SK-N-MC (cell line): Measurements from ENCODE around the gene PAX2.

ENCODE experiments used
- FOXP2 ChIP-seq: optimal IDR thresholded peaks from 2 replicates; pipeline ENCODE3; 2011; ENCODE audit warnings: mild to moderate bottlenecking, moderate library complexity; ENCODE audit not compliant: insufficient read depth; ENCODE audit errors: extremely low read length, control extremely low read depth
- POLR2AphosphoS5 ChIP-seq: IDR thresholded peaks from 2 replicates; pipeline ENCODE4 v1.6.1; 2012; ENCODE audit warnings: mild to moderate bottlenecking, low read depth, low read length, borderline replicate concordance

DNA sequence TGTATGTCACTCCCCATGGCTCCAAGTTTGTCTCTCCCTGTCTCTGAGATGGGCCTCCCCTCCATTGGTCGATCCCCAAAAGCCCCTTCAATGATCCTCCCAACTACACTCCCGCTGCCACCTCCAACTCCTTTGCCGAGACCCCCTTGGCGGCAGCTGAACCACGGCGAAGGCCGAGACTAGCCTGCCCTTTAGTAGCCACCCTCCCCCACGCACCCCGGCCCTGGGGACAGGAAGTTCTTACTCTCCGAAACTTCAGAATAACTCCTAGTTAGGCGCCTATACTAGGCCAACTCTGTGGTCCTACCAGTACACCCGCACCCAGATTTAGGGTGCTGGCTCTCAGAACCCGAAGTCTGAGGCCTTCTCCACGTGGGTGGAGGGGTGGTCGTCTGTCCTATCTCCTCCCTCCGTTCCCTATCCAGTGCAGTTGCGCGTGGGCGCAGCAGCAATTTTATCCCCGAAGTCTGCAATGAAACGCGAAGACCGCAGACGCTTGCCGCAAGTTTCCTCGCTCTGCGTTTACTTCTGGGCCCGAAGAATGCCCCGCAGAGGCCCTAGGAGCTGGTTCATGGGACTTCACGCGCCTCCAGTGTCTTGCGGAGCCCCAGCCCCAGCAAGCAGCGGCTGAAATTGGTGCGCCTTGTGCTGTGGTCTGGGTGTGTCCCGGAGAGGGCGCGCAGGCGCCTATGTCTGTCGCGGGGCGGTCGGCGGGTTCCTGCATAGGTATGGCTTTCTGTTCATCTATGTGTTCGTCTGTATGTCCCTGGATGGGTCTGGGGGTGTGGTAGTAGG, 84.7 kb downstream of the PAX2 start:
- TF ChIP-seq POLR2AphosphoS5: no peak
- no peak for TF ChIP-seq FOXP2
